GM12892 (cell line): ENCODE measurements around the gene SHISA8.
"Not testable (repeated sequence)": the region's sequence is repeated elsewhere in the genome, so short reads cannot be mapped to it uniquely, and the experiment has no call there.

Experiments used
- DNase-seq: peaks from one replicate; pipeline ENCODE4 v3.0.0; 2011; ENCODE audit not compliant: insufficient read length
- FAIRE-seq: peaks from 2 replicates; lab custom pipeline; 2011; peaks lifted over from hg19 to GRCh38; lab: Jason Lieb, UNC
- POLR2A ChIP-seq: IDR thresholded peaks from 2 replicates; pipeline ENCODE4 v1.6.1; 2011; ENCODE audit warnings: low read depth, low read length, control low read depth
- POLR2AphosphoS5 ChIP-seq: IDR thresholded peaks from 2 replicates; pipeline ENCODE4 v1.6.1; 2011; ENCODE audit warnings: low read depth, low read length, control low read depth
- TAF1 ChIP-seq: IDR thresholded peaks from 2 replicates; pipeline ENCODE4 v1.6.1; 2011; ENCODE audit warnings: low read depth, mild to moderate bottlenecking, control low read depth, low read length, borderline replicate concordance

Gene SHISA8

DNA sequence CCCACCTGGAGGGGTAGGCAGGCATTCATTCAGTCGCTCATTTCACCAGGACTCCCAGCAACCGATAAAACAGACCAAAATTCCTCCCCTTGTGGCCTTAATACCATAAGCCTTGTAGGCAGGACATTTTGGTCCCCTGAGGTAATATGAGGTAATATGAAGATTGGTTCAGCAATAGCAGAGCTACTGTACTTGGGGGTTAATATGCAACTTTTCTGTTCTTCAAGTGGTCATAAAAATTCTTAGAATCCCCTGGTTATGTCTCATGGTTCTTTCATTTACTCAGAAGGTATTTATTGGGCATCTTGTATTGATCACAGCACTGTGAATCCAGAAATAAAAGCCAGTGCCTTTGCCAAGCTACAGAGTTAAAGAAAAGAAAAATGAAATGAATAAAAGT lies 29.8 kb downstream of the SHISA8 start:
- TF ChIP-seq POLR2A (no peak), POLR2AphosphoS5 (no peak), TAF1 (no peak)
- DNase-seq = no peak
- FAIRE-seq = no peak

DNA sequence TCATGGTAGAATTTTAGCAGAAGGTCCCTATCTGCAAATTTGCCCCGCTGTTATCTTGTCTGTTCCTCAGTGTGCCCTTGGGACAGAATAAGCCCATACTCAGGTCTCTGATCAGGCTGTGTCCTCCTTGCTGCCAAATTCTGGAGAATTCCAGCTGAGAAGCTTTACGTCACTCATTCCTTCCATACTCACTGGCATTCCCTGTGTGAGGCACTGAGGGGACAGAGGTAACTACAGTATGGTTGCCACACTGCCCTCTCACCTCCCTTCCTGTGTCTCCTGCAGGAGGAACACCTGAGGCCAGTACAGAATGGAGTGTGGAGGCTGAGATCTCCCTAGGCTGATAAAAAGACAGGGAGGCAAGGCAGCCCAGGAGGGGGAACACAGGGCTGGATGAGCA lies 31.5 kb downstream of the SHISA8 start:
- DNase-seq (no peak), FAIRE-seq (no peak)
- TF ChIP-seq POLR2A (no peak), POLR2AphosphoS5 (no peak), TAF1 (no peak)

DNA sequence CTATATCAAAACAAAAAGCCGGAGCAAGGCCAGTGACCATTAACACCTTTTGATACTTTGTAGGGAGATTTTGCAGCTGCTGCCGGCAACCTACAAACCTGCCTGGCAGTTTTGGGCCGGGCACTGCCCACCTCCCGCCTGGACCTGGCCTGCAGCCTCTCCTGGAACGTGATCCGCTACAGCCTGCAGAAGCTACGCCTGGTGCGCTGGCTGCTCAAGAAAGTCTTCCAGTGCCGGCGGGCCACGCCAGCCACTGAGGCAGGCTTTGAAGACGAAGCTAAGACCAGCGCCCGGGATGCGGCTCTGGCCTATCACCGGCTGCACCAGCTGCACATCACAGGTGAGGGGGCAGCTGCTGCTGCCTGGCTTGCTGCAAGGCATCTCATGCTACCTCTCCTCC lies 34.2 kb downstream of the SHISA8 start:
- TF ChIP-seq POLR2A = no peak
- no peak for TF ChIP-seq POLR2AphosphoS5
- TF ChIP-seq TAF1 = no peak
- FAIRE-seq = no peak
- DNase-seq = no peak

- TF ChIP-seq POLR2A (no peak), TAF1 (no peak), POLR2AphosphoS5 (no peak)
- FAIRE-seq (no peak), DNase-seq (no peak)
Measured at GRCh38 chr22:41876675-41877074, 38.2 kb downstream of the SHISA8 start.

- FAIRE-seq = no peak
- no peak for DNase-seq
- TF ChIP-seq TAF1 (no peak), POLR2AphosphoS5 (no peak), POLR2A (no peak)
Measured at GRCh38 chr22:41876275-41876674, 38.6 kb downstream of the SHISA8 start.

DNA sequence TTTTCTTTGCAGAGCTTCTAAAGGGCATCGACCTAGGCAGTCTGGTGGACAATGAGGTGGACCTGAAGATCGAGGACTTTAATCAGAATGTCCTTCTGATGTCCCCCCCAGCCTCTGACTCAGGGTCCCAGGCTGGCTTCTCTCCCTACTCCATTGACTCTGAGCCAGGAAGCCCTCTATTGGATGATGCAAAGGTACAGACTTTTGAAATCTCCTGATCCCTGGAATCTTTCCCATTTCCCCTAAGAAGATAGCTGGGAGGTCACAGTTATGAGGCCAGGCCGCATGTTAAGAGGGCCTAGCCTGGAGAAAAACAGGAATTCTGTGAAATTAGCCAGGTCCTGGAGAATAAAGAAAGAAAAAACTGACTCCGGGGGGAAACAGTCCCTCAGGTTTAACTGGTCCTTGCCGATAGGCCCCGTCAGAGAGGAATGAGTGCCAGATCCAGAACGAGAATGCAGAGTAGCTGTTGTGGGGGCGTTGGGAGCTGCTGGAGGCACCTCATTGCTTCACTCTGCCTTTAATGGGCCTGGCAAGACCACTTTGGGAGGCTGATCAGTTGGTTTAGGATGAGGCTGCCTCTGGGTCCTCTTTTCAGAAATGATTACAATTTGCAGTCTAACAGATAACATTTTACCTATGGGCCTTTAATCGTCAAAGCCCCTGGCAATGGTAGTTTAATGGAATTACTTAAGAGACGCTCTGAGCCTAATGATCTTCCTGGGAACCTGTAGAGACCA lies 39.2 kb downstream of the SHISA8 start:
- no peak for DNase-seq
- no peak for TF ChIP-seq TAF1
- no peak for TF ChIP-seq POLR2AphosphoS5
- TF ChIP-seq POLR2A = no peak
- no peak for FAIRE-seq

DNA sequence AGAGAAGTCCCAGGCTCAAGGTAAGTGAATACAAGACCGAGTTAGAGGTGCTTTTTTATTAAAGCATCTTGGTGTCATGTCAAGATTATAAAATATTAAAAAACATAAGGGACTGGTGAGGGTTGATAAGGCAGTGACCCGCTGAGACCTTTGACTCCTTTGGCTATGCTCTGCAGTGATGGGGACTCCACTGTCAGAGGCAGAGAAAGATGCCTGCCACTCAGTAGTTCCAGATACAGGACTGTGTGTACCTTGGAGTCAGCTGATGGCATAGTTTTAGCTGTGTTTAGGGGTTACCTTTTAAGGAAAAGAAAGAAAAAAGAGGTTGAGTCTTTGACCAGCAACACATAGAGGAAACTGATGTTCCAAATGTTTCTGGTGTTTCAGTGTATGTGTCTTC lies 40.8 kb downstream of the SHISA8 start:
- TF ChIP-seq TAF1 = no peak
- TF ChIP-seq POLR2AphosphoS5 = no peak
- no peak for TF ChIP-seq POLR2A
- no peak for FAIRE-seq
- DNase-seq = no peak

DNA sequence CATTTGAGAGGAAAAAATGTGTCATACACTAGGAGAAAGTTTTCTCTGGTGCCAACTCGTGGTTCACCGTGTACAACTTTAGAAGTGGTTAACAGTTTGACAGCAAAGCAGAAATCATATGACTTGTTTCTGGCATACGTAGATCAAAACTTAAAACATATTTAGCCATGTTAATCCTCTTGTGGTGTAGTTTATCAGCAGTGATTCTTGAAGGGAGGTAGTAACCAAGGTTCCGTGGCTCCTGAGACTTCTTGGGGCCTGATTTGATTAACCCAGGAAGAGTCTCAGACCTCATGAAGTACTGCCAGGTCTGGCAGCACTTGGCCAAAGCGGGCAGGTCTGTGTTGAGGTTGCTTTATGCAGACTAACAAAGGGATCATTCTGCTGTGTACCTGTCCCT lies 41.5 kb downstream of the SHISA8 start:
- DNase-seq (no peak), FAIRE-seq (peak; percentile 27)
- TF ChIP-seq POLR2A = no peak
- no peak for TF ChIP-seq POLR2AphosphoS5
- no peak for TF ChIP-seq TAF1

DNA sequence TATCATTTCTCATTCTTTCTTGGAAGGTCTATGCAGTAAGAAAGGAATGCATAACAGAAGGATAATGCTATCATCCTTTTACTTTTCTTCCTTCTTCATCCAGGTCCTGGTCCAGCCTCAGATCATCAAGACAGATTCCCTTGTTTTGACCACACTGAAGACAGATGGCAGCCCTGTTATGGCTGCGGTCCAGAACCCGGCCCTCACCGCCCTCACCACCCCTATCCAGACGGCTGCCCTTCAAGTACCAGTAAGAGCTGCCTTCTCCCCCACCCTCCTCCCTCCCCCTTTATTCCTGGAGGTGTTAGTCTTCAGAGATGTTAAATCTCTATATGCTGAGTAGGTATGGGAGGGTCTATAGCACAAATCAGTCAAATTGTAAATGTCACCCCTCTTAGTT lies 44.1 kb downstream of the SHISA8 start:
- DNase-seq (no peak), FAIRE-seq (peak; percentile 46)
- TF ChIP-seq TAF1 (no peak), POLR2AphosphoS5 (no peak), POLR2A (no peak)

- not testable (repeated sequence) for DNase-seq, FAIRE-seq
Measured at GRCh38 chr22:41870081-41870480, 44.8 kb downstream of the SHISA8 start.

DNA sequence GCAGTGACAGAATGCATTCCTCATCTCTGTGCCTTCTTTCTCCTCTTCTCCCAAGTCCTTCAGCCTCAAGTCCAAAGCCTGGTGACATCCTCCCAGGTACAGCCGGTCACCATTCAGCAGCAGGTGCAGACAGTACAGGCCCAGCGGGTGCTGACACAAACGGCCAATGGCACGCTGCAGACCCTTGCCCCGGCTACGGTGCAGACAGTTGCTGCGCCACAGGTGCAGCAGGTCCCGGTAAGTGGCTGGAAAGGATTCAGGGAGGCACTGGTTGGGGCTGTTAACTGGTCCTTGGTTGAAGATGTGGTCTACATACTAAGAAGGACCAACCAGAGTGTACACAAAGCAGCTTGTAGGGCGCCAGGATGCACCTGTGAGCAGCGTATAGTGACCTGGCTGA lies 46.3 kb downstream of the SHISA8 start:
- FAIRE-seq (no peak), DNase-seq (no peak)
- TF ChIP-seq POLR2AphosphoS5 (no peak), TAF1 (no peak), POLR2A (no peak)

DNA sequence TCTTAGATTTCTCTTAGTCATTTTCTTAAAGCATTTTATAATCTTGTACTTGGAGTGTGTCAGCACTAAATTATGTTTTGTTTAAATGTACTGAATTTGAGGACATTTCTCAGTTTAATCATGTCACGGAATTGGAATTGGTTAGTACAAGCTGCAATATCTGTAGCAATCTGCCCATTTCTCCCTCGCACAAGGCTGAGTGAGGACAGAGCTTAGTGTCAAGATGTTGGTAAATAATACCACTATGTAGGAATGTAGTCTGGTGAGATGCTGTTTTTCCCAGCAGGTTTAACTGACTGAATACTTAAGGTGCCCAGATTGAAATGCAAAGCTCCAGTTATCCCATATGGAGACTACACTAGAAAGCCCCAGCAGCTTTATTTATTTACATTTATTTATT lies 51.4 kb downstream of the SHISA8 start:
- no peak for TF ChIP-seq POLR2A
- no peak for TF ChIP-seq POLR2AphosphoS5
- no peak for TF ChIP-seq TAF1
- FAIRE-seq = no peak
- DNase-seq = no peak

GRCh38 chr22:41862530-41863266 lies 52.2 kb downstream of the SHISA8 start:
- FAIRE-seq = peak; percentile 71
- peak; percentile 50; the same call in 1 of the 2 replicates for TF ChIP-seq POLR2A
- peak; percentile 45; the same call in 1 of the 2 replicates for TF ChIP-seq TAF1
- peak; percentile 68 for TF ChIP-seq POLR2AphosphoS5
- peak; percentile 44 for DNase-seq

DNA sequence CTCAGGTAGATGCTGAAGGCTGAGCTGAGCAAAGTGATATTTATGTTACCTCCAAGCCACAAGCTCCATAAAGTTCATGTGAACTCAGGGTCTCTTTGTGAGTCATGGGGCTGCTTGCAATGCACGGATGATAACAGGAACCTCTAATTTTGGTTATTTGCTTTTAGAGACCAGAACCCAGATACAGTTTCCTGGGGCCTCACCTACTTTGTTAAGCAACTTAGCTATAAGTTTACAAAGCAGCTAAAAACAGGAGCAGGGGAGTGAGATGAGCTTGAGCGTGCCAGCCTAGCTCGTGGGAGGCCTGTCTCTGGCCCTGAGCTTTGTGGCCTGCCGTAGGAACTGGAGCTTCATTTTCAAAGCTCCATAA lies 52.7 kb downstream of the SHISA8 start:
- peak; percentile 71 for TF ChIP-seq POLR2AphosphoS5
- TF ChIP-seq TAF1 = no peak
- peak; percentile 63 for TF ChIP-seq POLR2A
- DNase-seq = peak; percentile 34
- peak; percentile 95 for FAIRE-seq
